ENCODE measurements around the gene EDA. TPM values are rescaled to one million over a fixed set of nuclear protein-coding genes. Genes with fewer than 3 reads are reported as not detected.

Gene EDA
- total and polyA plus RNA-seq, 2 of the 13 experiments (the other 11 are each of a cell fraction or from before 2014, with no cell fraction given), result 8.8 to 11.2 TPM

DNA sequence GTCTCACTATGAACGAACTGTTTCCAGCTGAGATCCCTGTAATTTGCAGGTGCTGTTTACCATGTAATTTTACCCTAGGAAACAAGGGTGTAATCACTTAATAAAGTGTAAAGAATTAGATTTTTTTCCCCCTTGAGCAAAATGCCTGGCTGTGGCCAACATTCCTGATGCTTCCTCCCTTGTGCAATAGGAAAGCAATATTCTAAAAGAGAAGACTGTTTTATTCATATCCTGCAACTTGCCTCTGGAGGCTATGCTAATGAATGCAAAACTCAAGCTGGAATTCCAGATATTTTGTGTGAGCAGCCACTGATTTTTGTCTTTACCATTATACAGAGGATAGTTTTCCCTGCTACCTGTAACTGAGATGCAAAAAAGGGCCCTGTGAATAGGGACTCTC, 335.8 kb downstream of the EDA start:
- Histone ChIP-seq H3K27ac (ENCODE audit: extremely low read length, insufficient read depth, low read length) (no peak overlapping the region), H3K4me3 (replicated peaks in 1 of 3; ENCODE audit: insufficient read depth in 1 of 3, low read depth in 2 of 3, low read length in 3 of 3) (no peak overlapping the region), H2AFZ (ENCODE audit: low read length) (no peak overlapping the region), H3K27me3 (ENCODE audit: control insufficient read depth in 1 of 2, insufficient read depth in 2 of 2, low read length in 2 of 2) (no peaks in the 10 kb centered on the region), H3K9ac (ENCODE audit: insufficient read depth, low read depth, low read length) (no peak overlapping the region), H4K20me1 (ENCODE audit: insufficient read depth, low read length) (no peaks in the 10 kb centered on the region), H3K4me1 (ENCODE audit: insufficient read depth, low read length) (no peaks in the 10 kb centered on the region), H3K79me2 (ENCODE audit: insufficient read depth, low read length) (no peaks in the 10 kb centered on the region), H3K4me2 (ENCODE audit: low read depth, low read length) (no peak overlapping the region), H3K36me3 (replicated peaks in 1 of 2; ENCODE audit: control insufficient read depth in 1 of 2, insufficient read depth in 2 of 2, low read length in 2 of 2) (no peaks in the 10 kb centered on the region), H3K9me3 (ENCODE audit: low read length) (no peaks in the 10 kb centered on the region)
- TF ChIP-seq GABPB1 (CRISPR knock-in tag; IDR thresholded peaks at IDR 0.05) (no peak), SALL2 (CRISPR knock-in tag; IDR thresholded peaks at IDR 0.05) (no peak), RFX5 (IDR thresholded peaks at IDR 0.05; ENCODE audit: low read depth, low read length) (no peak), ZNF615 (CRISPR knock-in tag; IDR thresholded peaks at IDR 0.05; ENCODE audit: borderline replicate concordance) (no peak), SKI (IDR thresholded peaks at IDR 0.05; ENCODE audit: partially characterized antibody) (no peak), ZSCAN30 (CRISPR knock-in tag; IDR thresholded peaks at IDR 0.05) (no peak), EED (CRISPR knock-in tag; IDR thresholded peaks at IDR 0.05) (no peak), HNRNPH1 (optimal IDR thresholded peaks at IDR 0.05; ENCODE audit: low read depth, low read length) (no peak), ZNF496 (CRISPR knock-in tag; IDR thresholded peaks at IDR 0.05; ENCODE audit: insufficient replicate concordance) (no peak), GTF2F1 (IDR thresholded peaks at IDR 0.05; ENCODE audit: low read length) (no peak), PAXIP1 (CRISPR knock-in tag; conservative IDR thresholded peaks at IDR 0.05) (no peak)
- TF ChIP-seq, protein P1, sequence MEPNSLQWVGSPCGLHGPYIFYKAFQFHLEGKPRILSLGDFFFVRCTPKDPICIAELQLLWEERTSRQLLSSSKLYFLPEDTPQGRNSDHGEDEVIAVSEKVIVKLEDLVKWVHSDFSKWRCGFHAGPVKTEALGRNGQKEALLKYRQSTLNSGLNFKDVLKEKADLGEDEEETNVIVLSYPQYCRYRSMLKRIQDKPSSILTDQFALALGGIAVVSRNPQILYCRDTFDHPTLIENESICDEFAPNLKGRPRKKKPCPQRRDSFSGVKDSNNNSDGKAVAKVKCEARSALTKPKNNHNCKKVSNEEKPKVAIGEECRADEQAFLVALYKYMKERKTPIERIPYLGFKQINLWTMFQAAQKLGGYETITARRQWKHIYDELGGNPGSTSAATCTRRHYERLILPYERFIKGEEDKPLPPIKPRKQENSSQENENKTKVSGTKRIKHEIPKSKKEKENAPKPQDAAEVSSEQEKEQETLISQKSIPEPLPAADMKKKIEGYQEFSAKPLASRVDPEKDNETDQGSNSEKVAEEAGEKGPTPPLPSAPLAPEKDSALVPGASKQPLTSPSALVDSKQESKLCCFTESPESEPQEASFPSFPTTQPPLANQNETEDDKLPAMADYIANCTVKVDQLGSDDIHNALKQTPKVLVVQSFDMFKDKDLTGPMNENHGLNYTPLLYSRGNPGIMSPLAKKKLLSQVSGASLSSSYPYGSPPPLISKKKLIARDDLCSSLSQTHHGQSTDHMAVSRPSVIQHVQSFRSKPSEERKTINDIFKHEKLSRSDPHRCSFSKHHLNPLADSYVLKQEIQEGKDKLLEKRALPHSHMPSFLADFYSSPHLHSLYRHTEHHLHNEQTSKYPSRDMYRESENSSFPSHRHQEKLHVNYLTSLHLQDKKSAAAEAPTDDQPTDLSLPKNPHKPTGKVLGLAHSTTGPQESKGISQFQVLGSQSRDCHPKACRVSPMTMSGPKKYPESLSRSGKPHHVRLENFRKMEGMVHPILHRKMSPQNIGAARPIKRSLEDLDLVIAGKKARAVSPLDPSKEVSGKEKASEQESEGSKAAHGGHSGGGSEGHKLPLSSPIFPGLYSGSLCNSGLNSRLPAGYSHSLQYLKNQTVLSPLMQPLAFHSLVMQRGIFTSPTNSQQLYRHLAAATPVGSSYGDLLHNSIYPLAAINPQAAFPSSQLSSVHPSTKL (CRISPR knock-in tag; IDR thresholded peaks at IDR 0.05), result no peak
- TF ChIP-seq, protein P2, sequence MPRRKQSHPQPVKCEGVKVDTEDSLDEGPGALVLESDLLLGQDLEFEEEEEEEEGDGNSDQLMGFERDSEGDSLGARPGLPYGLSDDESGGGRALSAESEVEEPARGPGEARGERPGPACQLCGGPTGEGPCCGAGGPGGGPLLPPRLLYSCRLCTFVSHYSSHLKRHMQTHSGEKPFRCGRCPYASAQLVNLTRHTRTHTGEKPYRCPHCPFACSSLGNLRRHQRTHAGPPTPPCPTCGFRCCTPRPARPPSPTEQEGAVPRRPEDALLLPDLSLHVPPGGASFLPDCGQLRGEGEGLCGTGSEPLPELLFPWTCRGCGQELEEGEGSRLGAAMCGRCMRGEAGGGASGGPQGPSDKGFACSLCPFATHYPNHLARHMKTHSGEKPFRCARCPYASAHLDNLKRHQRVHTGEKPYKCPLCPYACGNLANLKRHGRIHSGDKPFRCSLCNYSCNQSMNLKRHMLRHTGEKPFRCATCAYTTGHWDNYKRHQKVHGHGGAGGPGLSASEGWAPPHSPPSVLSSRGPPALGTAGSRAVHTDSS (CRISPR knock-in tag; conservative IDR thresholded peaks at IDR 0.05), result no peak
- ChIA-PET CTCF (ENCODE audit: low intra/inter-chr PET ratio, low total read pairs) (no interaction called here), POLR2A (no interaction called here)
- ATAC-seq, result no peak
- in situ Hi-C loops (cut with HindIII; ENCODE audit: extremely low pct_ligation_motif_present, low pct_unique_long_range_greater_than_20kb), result no loop called here
- BruUV-seq (replicated peaks), result no TSS peak
- no peak for DNase-seq (ENCODE audit: low spot score)
- intact Hi-C loops (cut with micrococcal nuclease; ENCODE audit: unreplicated experiment), result no loop called here
- FAIRE-seq, result no peak
- WGBS (ENCODE audit: low lambda C conversion rate), result 100% methylated on average over 1 of the region's 1 CpG
